Measurements from ENCODE around the gene RABGAP1L.

RABGAP1L gene

GRCh38 chr1:174920093-174920492 is 760.8 kb downstream of the RABGAP1L start:
- no peak for DNase-seq (ENCODE audit: low read depth, low spot score)

- DNase-seq (ENCODE audit: low read depth, low spot score) = no peak
Measured at GRCh38 chr1:174922121-174922520, 762.8 kb downstream of the RABGAP1L start.

- DNase-seq (ENCODE audit: low read depth, low spot score) = no peak
Measured at GRCh38 chr1:174923820-174924219, 764.5 kb downstream of the RABGAP1L start.

DNA sequence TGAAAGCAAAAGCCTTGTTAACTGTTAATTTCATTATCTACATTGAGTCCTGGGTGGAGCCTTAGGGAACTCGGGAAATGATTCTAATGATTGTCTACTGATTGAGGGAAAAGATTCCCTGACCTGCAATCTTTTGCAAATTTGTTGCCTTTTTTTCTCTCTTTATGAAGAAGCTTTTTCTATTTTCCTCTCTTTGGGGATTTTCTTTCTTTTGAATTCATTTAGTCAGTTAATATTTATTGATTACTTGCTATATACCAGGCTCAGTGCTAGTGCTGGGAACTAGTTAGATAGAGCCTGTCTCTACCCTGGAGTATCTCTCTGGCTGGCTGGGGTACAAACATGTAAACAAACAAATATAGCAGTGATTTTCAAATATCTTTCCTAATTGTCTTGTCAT is 769.2 kb downstream of the RABGAP1L start:
- no peak for DNase-seq (ENCODE audit: low read depth, low spot score)

DNA sequence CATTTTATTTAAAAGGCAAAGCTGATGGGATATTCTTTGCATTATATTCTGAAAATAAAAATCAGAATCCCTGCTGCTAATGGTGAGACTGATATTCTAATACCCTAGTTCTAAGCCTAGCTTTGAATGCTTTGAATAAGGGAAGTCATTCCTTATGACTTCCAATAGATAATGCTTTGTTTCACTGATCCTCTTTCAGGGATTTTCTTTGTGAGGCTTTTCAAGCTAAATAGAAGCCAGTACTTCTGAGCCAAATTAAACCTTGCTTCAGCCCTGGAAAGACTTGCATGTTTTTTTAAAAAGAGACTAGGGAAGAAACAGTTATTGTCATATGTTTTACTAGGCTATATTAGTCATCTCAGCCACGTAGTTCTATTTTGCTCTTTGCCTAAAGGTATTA is 771.9 kb downstream of the RABGAP1L start:
- DNase-seq (ENCODE audit: low read depth, low spot score) = no peak

DNA sequence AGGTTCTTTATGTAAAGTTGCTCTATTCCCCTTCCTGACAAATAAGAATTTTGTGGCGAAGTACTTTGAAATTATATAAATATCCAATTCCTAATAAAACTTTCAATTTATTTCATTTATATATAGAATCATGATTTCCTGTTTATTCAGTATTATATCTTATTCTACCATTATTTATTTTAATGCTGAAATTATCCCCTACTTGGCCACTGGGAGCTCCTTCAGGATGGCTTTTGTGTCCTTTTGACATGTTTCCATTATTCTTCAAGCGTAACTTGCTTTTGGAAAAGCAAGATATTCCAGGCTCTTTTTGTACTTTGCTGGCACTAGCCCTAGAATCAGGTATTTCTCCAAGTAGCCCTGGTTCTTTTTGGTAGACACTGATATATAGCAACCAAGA is 773.3 kb downstream of the RABGAP1L start:
- DNase-seq (ENCODE audit: low read depth, low spot score) = no peak

DNA sequence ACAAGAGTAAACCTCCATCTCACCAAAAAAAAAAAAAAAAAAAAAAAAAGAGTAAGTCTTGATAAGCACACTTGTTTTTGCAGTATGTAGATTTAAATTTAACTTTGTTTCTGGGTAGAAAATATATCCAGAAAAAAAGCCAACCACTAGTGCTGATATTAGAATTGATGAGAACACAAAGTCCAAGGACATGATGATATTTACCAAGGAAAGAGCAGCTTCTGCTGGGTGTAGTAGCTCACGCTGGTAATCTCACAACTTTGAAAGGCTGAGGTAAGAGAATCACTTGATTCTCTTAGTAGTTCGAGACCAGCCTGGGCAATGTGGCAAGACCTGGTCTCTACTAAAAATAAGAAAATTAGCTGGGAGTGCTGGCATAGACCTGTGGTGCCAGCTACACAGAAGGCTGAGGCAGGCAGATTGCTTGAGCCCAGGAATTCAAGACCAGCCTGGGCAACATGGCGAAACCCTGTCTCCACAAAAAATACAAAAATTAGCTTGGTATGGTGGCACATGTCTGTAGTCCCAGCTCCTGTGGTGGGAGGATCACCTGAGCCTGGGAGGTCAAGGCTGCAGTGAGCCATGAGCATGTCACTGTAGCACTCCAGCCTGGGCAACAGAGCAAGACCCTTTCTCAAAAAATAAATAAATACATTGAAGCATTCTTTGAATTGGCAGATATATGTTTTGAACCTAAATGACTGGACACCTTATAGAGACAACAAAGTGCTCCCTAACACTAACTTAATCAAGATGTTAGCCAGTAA is 776.8 kb downstream of the RABGAP1L start:
- no peak for DNase-seq (ENCODE audit: low read depth, low spot score)

DNA sequence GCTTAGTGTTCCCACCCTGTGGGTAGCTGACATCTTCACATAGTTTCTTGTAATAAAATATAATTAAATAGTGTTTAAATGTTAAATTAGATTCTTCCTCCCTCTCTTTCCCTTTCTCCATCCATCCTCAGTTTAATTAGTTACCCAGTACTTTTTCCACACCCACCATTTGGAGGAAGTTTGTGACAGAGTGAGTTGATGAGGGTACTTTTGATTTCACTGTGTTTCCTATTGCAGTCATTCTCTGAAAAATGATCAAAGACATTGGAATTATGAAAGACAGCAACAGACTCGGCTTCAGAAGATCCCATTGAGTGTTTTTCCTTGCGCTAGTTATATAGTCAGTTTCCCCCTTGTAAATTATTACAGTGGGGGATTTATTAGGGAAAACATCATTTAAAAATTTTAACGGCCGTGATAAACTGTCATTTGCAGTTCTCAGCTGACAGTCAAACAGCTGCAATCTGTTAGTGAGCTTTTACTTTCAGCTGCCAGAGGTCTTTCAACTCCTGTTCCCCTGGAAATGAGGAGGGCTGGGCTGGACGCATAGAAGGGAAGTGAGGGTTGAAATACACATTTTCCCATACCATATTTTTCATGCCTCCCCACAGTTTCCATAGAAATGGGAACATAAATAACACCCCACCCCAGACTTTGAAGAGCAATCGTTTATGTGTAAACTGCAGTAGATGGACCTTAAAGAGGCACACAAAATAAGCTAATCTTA is 779.1 kb downstream of the RABGAP1L start:
- no peak for DNase-seq (ENCODE audit: low read depth, low spot score)

DNA sequence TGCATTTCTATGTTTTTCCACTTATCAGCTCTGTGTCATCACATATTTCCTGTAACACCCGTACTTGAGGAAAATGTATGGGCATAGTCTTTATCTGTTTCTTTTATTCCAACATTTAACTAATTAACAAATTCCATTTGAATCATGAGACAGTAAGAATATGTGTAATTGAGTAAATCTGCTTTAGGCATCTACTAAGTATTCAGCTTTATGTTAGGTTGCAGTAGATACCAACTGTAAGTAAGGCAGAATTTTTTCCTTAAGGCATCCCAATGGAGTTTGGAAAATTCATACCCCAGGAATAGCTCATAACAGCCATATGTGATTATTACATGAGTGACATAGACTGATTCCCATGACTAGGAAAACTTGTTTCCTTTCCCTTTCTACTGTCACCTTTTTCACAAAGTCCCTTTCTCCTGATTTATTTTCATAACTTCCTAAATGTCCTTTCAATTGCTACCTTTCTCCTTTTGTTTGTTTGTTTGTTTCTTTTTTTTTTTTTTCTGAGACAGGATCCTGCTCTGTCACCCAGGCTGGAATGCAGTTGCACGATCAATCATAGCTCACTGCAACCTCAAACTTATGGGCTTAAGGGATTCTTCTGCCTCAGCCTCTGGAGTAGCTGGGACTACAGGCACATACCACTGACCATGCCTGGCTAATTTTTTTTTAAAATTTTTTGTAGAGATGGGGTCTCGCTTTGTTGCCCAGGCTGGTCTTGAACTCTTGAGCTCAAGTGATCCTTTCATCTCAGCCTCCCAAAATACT is 780.6 kb downstream of the RABGAP1L start:
- no peak for DNase-seq (ENCODE audit: low read depth, low spot score)

DNA sequence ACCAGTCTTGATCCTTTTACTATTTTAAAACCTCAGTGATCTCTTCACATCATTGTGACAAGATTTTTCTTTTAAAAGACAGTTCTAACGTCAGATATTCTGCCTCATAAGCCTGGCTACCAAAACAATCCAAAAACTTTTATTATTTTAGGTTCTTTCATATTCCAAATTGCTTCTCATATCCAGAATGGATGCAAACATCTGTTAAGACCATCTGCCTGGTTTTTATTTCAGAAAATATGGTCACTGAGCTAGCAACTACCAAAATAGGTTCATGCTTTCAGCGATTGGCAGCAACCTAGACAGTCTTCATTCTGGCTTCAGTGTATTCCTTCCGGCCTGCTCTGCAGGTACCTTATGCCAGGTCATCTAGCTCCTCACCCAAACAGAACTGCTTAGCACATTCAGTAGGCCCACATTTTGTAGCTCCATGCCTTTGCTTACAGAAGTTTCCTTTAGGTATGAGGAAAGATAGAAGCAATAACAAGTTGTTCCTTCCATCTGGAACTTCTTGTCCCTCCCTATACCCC is 781.4 kb downstream of the RABGAP1L start:
- DNase-seq (ENCODE audit: low read depth, low spot score) = no peak

DNA sequence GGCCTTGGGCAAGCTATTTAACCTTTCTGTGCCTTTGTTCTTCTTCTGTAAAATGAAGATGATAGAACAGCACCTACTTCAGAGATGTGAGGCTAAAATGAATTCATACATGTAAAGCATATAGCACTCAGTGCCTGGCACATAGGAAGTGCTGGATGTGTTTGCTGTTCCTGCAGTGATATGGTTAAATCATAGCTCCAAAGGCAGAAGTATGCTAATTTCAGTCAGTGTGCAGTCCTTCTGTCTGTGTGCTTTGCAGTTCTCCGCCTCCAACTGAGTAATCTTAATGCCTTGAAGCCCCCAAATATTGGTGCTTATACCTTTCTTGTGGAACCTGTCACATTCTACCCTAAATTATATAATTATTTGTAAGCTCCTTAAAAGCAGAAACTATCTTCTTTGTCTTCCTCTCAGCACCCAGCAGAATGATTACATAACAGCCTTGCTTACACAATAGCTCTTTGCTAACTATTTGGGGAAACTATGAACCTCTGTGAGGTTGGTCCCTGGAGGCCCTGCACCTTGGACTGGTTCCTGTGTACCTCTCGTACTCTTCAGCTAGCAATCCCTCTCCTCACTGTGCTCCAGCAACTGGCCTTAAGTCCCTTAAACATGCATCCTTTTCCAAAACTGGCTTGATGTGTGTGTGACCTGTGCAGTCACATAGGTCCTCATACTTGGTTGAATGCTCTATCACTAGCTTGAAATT is 783.4 kb downstream of the RABGAP1L start:
- no peak for DNase-seq (ENCODE audit: low read depth, low spot score)

GRCh38 chr1:174946031-174946430 is 786.7 kb downstream of the RABGAP1L start:
- no peak for DNase-seq (ENCODE audit: low read depth, low spot score)

DNA sequence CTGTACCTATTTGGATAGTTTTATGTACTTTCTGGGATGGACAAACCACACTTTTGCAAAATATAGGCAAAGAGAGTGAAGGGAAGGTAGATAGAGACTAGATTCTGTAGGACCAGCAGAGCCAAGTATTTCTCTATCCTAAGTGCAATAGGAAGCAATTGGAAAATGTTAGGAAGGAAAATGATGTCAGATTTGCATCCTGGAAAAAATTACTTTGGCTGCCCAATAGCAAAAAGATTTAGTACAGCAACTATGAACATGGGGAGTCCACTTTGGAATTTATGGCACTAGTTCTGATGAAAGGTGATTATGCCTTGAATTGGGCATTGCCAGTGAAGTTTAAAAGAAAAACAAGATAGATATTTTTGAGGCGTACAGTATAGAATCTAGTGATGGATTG is 789.7 kb downstream of the RABGAP1L start:
- DNase-seq (ENCODE audit: low read depth, low spot score) = no peak

GRCh38 chr1:174949645-174950044 is 790.3 kb downstream of the RABGAP1L start:
- no peak for DNase-seq (ENCODE audit: low read depth, low spot score)

DNA sequence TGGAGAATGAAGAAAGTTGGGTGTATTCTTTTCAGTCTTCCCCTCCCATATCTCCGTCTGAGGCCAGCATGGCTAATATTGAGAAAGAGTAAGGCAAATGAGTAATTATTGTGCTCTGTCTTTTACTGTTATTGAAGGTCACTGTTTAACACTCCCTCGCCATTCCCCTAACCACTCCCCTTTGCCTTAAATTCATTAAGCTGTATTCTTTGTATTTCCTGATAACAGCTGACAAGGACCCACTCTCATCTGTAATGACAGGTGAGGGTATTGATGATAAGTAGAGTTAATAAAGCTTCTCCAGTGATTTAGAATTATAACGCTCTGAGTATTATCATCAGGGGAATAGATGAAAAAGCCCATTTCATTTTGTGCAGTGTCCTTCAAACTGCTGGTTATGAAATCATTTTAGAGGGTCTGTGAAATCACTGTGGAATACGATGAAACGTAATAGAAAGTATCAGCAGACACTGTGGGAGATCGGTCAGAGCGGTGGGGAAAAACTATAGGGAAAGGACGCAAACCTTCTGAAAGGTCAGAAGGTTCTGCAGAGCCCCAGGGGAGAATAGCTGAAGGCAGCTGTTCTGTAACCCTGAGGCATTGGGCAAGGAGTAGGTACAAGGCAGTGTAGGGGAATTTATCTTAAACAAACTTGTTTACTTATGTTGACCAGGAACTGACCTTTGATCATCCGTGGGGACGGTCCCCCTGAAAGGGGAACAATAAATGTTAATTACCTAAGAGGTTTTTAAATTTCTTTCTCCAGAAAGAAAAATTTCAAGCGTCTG is 794.2 kb downstream of the RABGAP1L start:
- DNase-seq (ENCODE audit: low read depth, low spot score) = no peak

DNA sequence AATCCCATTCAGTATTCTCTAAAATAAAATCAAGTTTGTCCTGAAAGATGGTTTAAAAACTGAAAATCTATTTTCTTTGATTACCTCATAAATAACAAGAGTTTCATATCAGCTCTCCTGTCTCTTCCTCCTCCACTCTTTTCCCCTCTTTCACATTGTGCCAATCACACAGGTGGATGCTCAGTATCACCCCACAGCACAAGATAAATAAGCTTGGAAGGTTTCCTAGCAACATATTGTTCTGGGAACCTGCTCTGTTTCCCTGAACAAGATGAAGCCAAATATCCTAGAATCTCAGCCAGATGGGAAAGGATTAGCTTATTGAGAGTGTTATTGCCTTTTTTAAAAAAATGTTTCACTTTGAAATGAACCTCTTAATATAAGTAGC is 794.7 kb downstream of the RABGAP1L start:
- DNase-seq (ENCODE audit: low read depth, low spot score) = no peak

DNA sequence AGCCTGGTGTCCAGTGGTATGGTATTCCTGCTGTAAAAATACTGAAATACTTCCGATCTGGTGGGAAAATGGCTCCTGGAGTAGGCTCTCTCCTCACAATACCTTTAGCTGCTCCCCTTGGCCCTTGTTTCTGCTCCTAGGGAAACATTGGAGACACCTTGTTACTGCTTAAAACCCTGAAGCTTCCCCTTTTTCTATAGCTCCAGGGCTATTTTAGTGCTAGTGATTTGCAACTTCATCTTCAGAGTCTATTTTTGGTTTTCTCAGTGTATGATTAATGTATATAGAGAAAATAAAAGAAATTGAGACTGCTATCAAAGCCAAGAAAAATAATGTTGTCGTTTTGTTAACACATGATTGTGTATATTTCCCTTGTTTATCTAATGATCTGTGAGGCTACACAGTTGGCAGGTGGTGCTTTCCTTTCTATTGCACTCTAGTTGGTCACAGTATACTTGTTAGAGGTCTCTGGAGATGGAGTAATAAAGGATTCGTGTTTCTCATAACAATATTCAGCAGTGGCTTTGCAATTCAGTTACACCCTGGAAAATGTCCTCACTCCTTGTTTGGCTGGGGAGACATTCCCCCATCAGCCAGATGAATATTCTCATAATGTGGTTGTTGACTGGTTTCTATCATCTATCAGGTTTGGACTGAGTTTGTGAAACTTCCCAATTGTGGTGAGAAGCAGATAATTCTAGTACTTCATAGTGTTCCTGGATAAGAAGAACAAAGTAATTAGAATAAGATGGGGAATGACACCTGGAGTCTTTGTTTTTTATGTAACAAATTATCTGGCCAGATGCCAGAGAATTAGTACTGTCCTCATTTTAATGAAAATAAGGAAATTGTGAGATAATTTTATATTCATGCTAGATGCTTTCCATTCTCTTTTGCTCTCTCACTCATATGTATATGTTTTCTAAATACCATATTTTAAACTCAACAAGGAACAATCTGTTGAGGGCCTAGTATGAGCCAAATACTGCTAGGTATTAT is 795.6 kb downstream of the RABGAP1L start:
- DNase-seq (ENCODE audit: low read depth, low spot score) = no peak

- no peak for DNase-seq (ENCODE audit: low read depth, low spot score)
Measured at GRCh38 chr1:174956086-174956485, 796.8 kb downstream of the RABGAP1L start.

DNA sequence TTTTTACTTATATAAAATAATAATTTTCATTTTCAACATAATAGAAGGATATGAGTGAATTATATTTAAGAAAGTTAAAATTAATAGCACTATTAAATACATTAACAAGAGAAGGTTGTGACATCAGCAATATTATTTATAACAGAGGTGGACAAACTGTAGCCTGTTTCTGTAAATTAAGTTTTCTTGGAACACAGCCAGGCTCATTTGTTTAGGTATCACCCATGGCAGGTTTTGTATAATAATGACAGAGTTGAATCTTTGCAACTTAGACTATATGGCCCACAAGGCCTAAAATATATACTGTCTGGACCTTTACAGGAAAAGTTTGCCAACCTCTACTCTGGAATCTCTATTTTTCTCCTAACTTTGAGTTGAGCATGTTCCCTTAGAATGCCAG is 797.7 kb downstream of the RABGAP1L start:
- no peak for DNase-seq (ENCODE audit: low read depth, low spot score)

- no peak for DNase-seq (ENCODE audit: low read depth, low spot score)
Measured at GRCh38 chr1:174957829-174958228, 798.5 kb downstream of the RABGAP1L start.

Measured in activated CD4-positive, CD25-positive, alpha-beta regulatory T cell treated with anti-CD3 and anti-CD28 coated beads, Interleukin-2, amount 50 U/mL, for 16 hours (primary cell).